ENCODE data around the gene TMEM147.

Gene TMEM147

DNA sequence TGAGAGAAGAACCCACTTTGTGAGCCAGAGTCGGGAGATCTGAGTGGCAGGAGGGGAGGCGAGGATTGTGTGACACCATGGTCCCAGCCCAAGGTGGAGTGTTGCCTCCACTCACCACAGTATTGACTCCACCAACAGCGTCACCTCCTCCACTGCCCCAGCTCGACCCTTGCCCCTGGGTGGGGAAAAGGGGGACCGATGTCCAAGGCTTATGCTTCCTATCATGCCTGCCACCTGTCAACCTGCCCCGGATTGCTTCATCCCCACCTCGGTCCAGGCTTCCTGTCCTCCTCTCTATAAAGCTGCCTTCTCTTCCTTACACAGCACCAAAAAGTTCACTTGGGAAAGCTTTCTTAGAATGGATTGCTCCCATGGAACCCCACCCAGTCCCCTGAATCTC is 39.4 kb upstream of the TMEM147 start:
- TF ChIP-seq, protein P1, sequence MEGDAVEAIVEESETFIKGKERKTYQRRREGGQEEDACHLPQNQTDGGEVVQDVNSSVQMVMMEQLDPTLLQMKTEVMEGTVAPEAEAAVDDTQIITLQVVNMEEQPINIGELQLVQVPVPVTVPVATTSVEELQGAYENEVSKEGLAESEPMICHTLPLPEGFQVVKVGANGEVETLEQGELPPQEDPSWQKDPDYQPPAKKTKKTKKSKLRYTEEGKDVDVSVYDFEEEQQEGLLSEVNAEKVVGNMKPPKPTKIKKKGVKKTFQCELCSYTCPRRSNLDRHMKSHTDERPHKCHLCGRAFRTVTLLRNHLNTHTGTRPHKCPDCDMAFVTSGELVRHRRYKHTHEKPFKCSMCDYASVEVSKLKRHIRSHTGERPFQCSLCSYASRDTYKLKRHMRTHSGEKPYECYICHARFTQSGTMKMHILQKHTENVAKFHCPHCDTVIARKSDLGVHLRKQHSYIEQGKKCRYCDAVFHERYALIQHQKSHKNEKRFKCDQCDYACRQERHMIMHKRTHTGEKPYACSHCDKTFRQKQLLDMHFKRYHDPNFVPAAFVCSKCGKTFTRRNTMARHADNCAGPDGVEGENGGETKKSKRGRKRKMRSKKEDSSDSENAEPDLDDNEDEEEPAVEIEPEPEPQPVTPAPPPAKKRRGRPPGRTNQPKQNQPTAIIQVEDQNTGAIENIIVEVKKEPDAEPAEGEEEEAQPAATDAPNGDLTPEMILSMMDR (IDR thresholded peaks at IDR 0.05; ENCODE audit: low read depth, low read length) = no peak

DNA sequence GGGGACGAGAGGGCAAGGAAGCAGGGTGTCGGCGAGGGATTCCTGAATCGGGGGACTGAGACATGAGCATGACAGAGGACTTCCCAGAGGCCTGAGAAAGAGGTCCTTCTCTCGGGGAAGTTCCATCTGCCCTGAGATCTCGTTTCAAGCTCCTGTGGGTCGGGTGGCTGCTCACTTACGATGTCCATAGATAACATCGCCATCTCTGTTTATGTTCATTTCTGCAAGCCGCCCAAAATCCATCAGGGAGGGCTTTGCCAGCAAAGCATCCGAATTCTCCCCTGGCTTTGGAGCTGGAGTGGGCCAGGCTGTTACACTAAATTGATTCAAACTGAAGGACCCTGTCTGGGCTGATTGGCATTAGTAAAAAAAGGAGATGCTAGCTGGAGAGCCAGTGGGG is 37.9 kb upstream of the TMEM147 start:
- no peak for DNase-seq (ENCODE audit: extremely low read depth, low read depth)
- TF ChIP-seq, protein P1 (IDR thresholded peaks at IDR 0.05; ENCODE audit: low read depth, low read length) = no peak

More for the DNA sequence above, 39.4 kb upstream of the TMEM147 start:
- no peak for DNase-seq (ENCODE audit: extremely low read depth, low read depth)

DNA sequence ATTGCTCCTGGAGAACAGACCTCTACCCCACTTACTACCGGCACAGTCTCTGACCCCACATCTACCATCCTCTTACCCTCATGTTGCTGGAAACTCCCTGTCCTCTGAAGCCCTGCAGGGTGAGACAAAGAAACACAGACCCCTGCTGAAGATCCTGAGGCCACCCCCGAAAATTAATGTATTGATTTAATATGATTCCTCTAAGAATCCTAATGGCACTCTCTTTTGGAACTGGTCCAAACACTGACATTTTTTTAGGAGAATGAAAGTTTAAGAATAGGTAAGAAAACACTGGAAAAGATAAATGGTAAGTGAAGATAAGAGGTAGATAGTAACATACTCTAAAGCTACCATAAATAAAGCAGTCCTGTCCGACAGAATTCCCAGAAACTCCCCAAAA is 37.3 kb upstream of the TMEM147 start:
- TF ChIP-seq, protein P1 (IDR thresholded peaks at IDR 0.05; ENCODE audit: low read depth, low read length) = no peak
- DNase-seq (ENCODE audit: extremely low read depth, low read depth) = no peak

DNA sequence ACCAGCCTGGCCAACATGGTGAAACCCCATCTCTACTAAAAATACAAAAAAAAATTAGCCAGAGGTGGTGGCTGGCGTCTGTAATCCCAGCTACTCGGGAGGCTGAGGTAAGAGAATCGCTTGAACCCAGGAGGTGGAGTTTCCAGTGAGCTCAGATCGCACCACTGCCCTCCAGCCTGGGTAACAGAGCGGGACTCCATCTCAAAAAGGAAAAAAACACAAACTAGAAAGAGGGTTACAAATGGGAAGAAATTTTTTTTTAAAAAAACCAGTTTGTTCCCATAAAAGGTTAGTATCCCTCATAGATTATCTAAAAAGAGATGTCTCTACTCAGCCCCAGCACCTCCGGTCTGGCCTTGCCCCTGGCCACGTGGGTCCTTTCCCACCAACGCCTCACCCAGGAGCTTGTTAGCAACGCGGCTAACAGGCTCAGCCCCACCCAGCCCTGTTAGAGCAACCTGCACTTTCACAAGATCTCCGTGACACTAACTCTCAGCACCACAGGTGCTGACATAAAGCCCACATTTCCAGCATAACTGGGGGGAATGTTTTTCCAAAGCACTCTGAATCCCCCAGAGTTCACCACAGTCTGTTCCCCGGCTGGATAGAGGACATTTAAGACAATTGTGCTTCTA is 36.3 kb upstream of the TMEM147 start:
- no peak for DNase-seq (ENCODE audit: extremely low read depth, low read depth)
- TF ChIP-seq, protein P1 (IDR thresholded peaks at IDR 0.05; ENCODE audit: low read depth, low read length) = no peak

DNA sequence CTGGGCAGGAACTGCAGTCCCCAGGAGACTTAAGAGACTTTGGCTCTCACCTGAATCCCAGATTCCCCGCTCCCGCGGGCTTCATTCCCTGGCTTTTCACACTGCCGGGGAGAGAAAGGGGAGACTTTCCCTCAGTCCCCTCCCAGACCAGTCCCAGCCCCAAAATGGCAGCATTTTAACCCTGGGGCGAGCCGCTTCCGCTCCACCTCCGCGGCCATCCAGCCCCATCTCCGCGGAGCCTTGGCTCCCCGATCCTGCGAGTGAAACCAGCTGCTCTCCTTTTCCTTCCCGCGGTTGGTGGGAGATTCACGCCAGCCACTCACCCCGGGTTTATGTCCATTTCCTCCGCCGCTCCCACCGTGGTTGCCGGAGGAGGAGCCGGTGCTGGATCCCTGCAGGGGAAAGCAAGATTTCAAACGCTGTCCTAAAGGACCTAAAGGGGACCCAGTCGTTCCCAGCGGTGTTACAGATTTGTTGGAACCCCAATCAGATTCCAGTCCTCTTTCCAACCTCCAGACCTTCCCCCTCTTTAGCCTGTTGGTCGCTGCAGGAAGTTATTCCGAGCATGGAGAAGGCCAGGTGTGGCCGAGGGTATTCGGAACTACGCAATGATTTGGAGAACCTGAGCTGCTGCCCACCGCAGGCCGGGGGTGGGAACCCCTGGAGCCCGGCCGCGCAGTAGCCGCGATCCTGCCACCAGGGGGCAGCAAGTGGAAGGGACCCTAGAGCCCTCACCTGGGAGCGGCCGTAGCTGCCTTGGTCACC is 35.4 kb upstream of the TMEM147 start:
- DNase-seq (ENCODE audit: extremely low read depth, low read depth) = no peak
- TF ChIP-seq, protein P1 (IDR thresholded peaks at IDR 0.05; ENCODE audit: low read depth, low read length) = peak; percentile 90

DNA sequence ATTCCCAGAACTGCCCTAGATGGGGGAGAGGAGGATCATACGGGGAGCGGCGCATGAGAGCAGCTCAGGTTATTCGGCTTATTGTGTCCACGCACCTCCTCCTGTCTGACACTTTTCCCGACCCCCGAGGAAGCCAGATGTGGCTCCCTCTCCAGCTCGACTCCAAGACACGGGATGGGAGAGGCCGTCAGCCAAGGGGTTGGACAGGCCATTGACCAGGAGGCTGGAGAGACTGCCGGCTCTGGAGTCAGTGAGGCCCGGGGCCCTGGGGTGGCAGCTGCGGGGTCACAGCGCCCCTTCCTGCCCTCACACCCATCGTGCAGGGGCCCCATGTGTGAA is 34.8 kb upstream of the TMEM147 start:
- DNase-seq (ENCODE audit: extremely low read depth, low read depth) = no peak
- TF ChIP-seq, protein P1 (IDR thresholded peaks at IDR 0.05; ENCODE audit: low read depth, low read length) = no peak

DNA sequence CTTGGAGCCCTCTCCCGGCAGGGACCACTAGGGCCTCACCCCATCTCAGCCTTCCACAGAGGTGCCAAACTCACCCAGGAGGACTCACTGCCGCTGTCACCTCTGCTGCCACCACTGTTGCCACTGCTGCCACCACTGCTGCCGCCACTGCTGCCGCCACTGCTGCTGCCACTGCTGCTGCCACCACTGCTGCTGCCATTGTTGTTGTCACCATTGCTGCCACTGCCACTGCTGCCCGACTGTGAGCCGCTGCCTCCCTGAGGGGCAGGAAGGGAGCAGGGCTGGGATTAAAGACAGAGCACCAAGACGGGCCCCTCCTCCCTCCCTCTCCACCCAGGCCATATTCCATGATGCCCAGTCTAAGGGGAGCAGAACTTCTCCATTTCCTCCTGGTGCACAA is 34.1 kb upstream of the TMEM147 start:
- TF ChIP-seq, protein P1 (IDR thresholded peaks at IDR 0.05; ENCODE audit: low read depth, low read length) = no peak
- DNase-seq (ENCODE audit: extremely low read depth, low read depth) = no peak
